Mesothelial cell of epicardium (in vitro differentiated cells): ENCODE data around the gene LIN28A. TPM values are rescaled to one million over a fixed set of nuclear protein-coding genes. Genes with fewer than 3 reads are reported as not detected.
A peak's percentile ranks its signal among the peaks of the same experiment; 100 is the strongest.

ENCODE experiments used
- DNase-seq, 2 experiments: peaks; one replicate each; pipeline ENCODE4 v3.0.0; 2021; ENCODE audit warnings: low spot score in 2 of 2; ENCODE audit not compliant: unreplicated experiment in 2 of 2
- H3K27ac Mint-ChIP-seq: 2 replicates; pipeline ENCODE4 v1.8.0; 2021; ENCODE audit warnings: mixed read lengths
- H3K27me3 Mint-ChIP-seq: 2 replicates; pipeline ENCODE4 v1.8.0; 2021; ENCODE audit warnings: low read depth, mixed read lengths
- H3K36me3 Mint-ChIP-seq: 2 replicates; pipeline ENCODE4 v1.8.0; 2021; ENCODE audit warnings: mixed read lengths
- H3K4me1 Mint-ChIP-seq: 2 replicates; pipeline ENCODE4 v1.8.0; 2021; ENCODE audit warnings: mixed read lengths
- H3K4me3 Mint-ChIP-seq: 2 replicates; pipeline ENCODE4 v1.8.0; 2021; ENCODE audit warnings: mild to moderate bottlenecking, moderate library complexity, mixed read lengths
- H3K9me3 Mint-ChIP-seq: 2 replicates; pipeline ENCODE4 v1.8.0; 2021; ENCODE audit warnings: mixed read lengths
- total RNA-seq: library from RNA; stranded (reverse); gene quantifications from 3 replicates; pipeline ENCODE4 v1.2.1, GENCODE V29; 2021
- TF ChIP-seq, protein P1 (sequence below): fragments of 200-600 bp; sonication (generic); IDR thresholded peaks from one replicate; pipeline ENCODE4 v1.5.0; 2021; ENCODE audit warnings: antibody characterized with exemption; ENCODE audit not compliant: unreplicated experiment

The LIN28A gene, protein sequence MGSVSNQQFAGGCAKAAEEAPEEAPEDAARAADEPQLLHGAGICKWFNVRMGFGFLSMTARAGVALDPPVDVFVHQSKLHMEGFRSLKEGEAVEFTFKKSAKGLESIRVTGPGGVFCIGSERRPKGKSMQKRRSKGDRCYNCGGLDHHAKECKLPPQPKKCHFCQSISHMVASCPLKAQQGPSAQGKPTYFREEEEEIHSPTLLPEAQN
- 0.09 TPM in 1 of 3 replicates, not detected in the others for total RNA-seq

DNA sequence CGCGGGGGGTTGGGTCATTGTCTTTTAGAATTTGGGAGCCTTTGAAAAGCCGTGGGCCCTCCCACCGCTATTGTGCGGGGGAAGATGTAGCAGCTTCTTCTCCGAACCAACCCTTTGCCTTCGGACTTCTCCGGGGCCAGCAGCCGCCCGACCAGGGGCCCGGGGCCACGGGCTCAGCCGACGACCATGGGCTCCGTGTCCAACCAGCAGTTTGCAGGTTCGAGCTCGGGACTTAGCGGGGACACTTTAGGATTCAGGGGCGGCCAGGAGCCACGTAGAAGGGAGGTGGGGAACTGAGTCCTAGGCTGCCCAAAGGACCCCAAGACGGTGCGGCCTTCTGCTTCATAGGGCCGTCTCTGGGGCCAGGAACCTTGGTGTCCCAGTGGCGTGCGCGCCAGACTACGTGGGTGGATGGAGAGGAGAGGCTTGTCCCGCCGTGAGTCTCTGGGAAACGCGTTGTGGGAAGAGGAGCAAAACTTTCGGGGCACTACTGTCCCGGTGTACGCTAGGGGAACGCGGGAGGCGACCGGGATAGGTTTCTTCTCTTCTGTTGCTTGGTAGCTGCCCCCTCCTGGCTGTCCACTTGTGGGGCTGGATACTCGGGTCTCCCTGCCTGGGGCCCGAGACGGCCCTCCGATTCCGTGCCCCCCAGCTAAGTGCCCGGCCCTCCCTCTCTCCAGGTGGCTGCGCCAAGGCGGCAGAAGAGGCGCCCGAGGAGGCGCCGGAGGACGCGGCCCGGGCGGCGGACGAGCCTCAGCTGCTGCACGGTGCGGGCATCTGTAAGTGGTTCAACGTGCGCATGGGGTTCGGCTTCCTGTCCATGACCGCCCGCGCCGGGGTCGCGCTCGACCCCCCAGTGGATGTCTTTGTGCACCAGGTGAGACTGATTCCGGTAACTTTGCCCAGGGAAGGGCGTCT, at the start of gene LIN28A:
Gene LIN28A (plus strand): TSS at position 112 of the 918 bp plus-strand sequence. CDS start 75 bp downstream, at position 187.
- H3K27me3 Mint-ChIP-seq, result peaks cover 50% of the 10 kb centered on the region
- peak within 1 kb of the TSS; percentile 52 for H3K4me3 Mint-ChIP-seq
- H3K4me1 Mint-ChIP-seq, result peaks cover 33% of the 10 kb centered on the region
- no peaks in the 10 kb centered on the region for H3K36me3 Mint-ChIP-seq
- no peak for DNase-seq
- H3K9me3 Mint-ChIP-seq, result no peaks in the 10 kb centered on the region
- H3K27ac Mint-ChIP-seq, result no peak within 1 kb of the TSS
- TF ChIP-seq, protein P1, sequence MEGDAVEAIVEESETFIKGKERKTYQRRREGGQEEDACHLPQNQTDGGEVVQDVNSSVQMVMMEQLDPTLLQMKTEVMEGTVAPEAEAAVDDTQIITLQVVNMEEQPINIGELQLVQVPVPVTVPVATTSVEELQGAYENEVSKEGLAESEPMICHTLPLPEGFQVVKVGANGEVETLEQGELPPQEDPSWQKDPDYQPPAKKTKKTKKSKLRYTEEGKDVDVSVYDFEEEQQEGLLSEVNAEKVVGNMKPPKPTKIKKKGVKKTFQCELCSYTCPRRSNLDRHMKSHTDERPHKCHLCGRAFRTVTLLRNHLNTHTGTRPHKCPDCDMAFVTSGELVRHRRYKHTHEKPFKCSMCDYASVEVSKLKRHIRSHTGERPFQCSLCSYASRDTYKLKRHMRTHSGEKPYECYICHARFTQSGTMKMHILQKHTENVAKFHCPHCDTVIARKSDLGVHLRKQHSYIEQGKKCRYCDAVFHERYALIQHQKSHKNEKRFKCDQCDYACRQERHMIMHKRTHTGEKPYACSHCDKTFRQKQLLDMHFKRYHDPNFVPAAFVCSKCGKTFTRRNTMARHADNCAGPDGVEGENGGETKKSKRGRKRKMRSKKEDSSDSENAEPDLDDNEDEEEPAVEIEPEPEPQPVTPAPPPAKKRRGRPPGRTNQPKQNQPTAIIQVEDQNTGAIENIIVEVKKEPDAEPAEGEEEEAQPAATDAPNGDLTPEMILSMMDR, result no peak

DNA sequence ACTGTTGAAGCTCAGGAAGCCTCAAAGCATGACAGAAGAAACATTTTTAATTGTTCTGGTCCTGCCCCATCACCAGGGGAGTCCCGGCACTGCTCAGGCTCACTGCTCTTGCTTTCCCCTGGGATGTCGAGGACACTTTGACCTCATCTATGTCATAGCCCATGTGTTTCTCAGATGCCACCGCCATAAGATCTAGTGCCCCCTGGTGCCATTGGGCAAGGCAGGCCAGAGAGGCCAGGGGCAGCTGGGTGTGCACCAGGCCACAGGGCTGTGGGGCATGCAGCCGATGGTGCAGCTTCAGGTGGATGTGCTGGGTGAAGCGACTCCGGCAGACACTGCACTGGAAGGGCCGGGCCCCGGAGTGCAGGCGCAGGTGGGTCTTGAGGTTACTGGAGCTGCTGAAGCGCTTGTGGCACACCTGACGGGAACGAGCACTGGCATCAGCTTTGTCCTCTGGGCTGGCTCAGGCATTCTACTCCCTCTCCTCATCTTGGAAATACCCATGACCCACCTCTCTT, 49.0 kb upstream of the LIN28A start:
- TF ChIP-seq, protein P1, result no peak
- Mint-ChIP-seq H3K27me3 (peaks cover 77% of the 10 kb centered on the region), H3K27ac (no peak overlapping the region), H3K4me1 (peaks cover 15% of the 10 kb centered on the region), H3K4me3 (no peak overlapping the region), H3K36me3 (no peaks in the 10 kb centered on the region), H3K9me3 (no peaks in the 10 kb centered on the region)
- DNase-seq, result no peak

DNA sequence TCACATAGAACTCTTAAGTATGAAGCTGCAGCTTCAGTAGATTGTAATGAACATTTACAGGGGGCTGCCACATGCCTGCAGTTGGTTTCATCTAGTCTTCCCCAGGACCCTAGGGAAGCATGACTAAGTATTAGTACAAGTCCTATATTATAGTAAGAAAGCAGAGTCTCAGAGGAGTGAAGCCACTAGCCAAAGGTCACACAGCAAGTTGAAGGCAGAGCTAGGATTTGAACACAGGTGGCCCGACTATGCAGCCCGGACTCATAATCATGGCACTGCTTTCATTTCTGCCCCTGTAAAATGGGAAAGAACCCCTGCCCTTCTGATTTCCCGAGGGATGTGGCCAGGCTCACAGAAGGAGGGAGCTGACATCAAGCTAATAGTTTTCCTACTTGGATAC, 48.3 kb upstream of the LIN28A start:
- TF ChIP-seq, protein P1, result no peak
- no peak overlapping the region for H3K27ac Mint-ChIP-seq
- peaks cover 11% of the 10 kb centered on the region for H3K4me1 Mint-ChIP-seq
- no peaks in the 10 kb centered on the region for H3K9me3 Mint-ChIP-seq
- no peak for DNase-seq
- H3K4me3 Mint-ChIP-seq, result no peak overlapping the region
- H3K27me3 Mint-ChIP-seq, result peaks cover 76% of the 10 kb centered on the region
- no peaks in the 10 kb centered on the region for H3K36me3 Mint-ChIP-seq

DNA sequence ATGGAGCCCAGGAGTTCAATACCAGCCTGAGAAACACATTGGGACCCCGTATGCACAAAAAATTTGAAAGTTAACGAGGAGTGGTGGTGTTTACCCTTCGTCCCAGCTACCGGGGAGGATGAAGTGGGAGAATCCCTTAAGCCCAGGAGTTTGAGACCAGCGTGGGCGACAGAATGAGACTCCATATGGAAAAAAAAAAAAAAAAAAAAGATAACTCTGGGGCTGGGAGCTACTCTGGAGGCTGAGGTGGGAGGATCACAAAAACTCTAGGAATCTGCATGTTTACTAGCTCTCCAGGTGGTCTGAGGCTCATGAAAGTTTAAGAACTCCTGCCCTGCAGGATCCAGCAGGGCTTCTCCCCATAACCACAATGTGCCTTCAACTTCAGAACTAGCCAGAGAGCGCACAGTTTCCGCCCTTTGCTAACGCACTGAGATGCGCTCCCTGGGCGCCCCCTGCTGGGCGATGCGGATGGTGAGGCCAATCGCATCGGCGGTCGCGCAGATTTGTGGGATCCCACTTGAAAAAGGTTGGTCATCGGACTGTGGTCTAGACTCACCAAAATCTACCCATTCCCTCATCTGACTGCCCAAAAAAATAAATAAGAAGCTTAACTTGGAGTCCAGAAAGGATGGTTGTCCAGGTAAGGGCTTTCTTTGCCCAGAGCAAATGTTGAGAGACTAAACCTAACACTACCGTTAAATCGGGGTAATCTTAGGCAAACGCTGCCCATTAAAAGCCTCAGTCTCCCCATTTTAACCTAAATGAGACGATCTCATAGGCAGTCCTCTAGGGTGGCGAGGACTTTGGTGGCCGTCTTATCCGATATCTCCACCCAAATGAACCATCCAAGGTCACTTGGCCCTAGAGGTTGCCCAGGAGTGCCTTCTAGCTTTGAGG, 46.8 kb upstream of the LIN28A start:
- Mint-ChIP-seq H3K36me3 (no peaks in the 10 kb centered on the region), H3K27me3 (peaks cover 65% of the 10 kb centered on the region), H3K4me3 (no peak overlapping the region), H3K9me3 (no peaks in the 10 kb centered on the region), H3K27ac (no peak overlapping the region), H3K4me1 (peaks cover 9% of the 10 kb centered on the region)
- peak; percentile 84 to 93 for DNase-seq
- TF ChIP-seq, protein P1, result peak; percentile 96

DNA sequence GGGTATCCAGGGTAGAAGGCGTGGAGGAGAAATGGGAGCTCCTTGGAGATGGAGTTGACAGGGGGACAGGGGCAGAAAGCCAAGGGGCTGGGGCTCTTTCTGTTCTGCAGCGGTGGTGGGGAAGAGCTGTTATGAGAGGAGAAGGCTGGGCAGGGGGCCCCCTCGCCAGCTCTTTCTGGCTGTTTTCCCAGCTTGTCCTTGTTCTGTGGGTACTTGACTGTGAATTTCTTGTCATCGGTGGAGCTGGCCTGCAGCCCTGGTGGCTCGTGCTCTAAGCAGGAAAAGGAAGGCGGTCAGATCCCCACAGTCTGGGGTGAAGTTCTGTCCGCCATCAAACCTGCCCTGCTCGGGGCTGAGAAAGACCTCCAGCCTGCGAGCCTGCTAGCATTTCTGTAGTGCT, 45.7 kb upstream of the LIN28A start:
- Mint-ChIP-seq H3K4me3 (no peak overlapping the region), H3K36me3 (no peaks in the 10 kb centered on the region)

More for the DNA sequence above, 45.7 kb upstream of the LIN28A start:
- no peak overlapping the region for H3K27ac Mint-ChIP-seq
- DNase-seq, result no peak
- no peaks in the 10 kb centered on the region for H3K9me3 Mint-ChIP-seq
- H3K4me1 Mint-ChIP-seq, result peaks cover 7% of the 10 kb centered on the region
- H3K27me3 Mint-ChIP-seq, result peaks cover 54% of the 10 kb centered on the region
- TF ChIP-seq, protein P1, result no peak
